ENCODE results near the gene TNKS2.

TNKS2 gene

GRCh38 chr10:91766676-91767075 lies 31.6 kb upstream of the TNKS2 start:
- TF ChIP-seq CTCF (conservative IDR thresholded peaks at IDR 0.05; ENCODE audit: low read depth, low read length), result no peak
- no peak for DNase-seq (ENCODE audit: low read depth)

GRCh38 chr10:91768123-91768522 lies 30.1 kb upstream of the TNKS2 start:
- DNase-seq (ENCODE audit: low read depth), result no peak
- no peak for TF ChIP-seq CTCF (conservative IDR thresholded peaks at IDR 0.05; ENCODE audit: low read depth, low read length)
- H3K4me3 ChIP-seq (ENCODE audit: low read length), result no peak overlapping the region

More at GRCh38 chr10:91766676-91767075, 31.6 kb upstream of the TNKS2 start:
- no peak overlapping the region for H3K4me3 ChIP-seq (ENCODE audit: low read length)

- peak; percentile 18 for DNase-seq (ENCODE audit: low read depth)
- no peak overlapping the region for H3K4me3 ChIP-seq (ENCODE audit: low read length)
- no peak for TF ChIP-seq CTCF (conservative IDR thresholded peaks at IDR 0.05; ENCODE audit: low read depth, low read length)
Measured at GRCh38 chr10:91771907-91772306, 26.3 kb upstream of the TNKS2 start.

- no peak for TF ChIP-seq CTCF (conservative IDR thresholded peaks at IDR 0.05; ENCODE audit: low read depth, low read length)
- H3K4me3 ChIP-seq (ENCODE audit: low read length), result no peak overlapping the region
- DNase-seq (ENCODE audit: low read depth), result no peak
Measured at GRCh38 chr10:91772461-91772860, 25.8 kb upstream of the TNKS2 start.

- no peak for DNase-seq (ENCODE audit: low read depth)
- no peak for TF ChIP-seq CTCF (conservative IDR thresholded peaks at IDR 0.05; ENCODE audit: low read depth, low read length)
- no peak overlapping the region for H3K4me3 ChIP-seq (ENCODE audit: low read length)
Measured at GRCh38 chr10:91772869-91773268, 25.4 kb upstream of the TNKS2 start.

GRCh38 chr10:91774571-91774970 lies 23.7 kb upstream of the TNKS2 start:
- no peak for TF ChIP-seq CTCF (conservative IDR thresholded peaks at IDR 0.05; ENCODE audit: low read depth, low read length)
- H3K4me3 ChIP-seq (ENCODE audit: low read length), result no peak overlapping the region
- no peak for DNase-seq (ENCODE audit: low read depth)

GRCh38 chr10:91775731-91776130 lies 22.5 kb upstream of the TNKS2 start:
- no peak for TF ChIP-seq CTCF (conservative IDR thresholded peaks at IDR 0.05; ENCODE audit: low read depth, low read length)
- no peak overlapping the region for H3K4me3 ChIP-seq (ENCODE audit: low read length)
- DNase-seq (ENCODE audit: low read depth), result no peak

All from retinal pigment epithelial cell (primary cell).